ENCODE measurements around the gene IRX6. TPM values are rescaled to one million over a fixed set of nuclear protein-coding genes. Genes with fewer than 3 reads are reported as not detected.

IRX6 gene
- total RNA-seq, 1 experiment from 2014 or later: not detected

- Histone ChIP-seq H3K27me3 (ENCODE audit: insufficient read depth, low read depth) (no peaks in the 10 kb centered on the region), H2AFZ (no peak overlapping the region), H3K9me3 (ENCODE audit: insufficient read depth, low read depth) (no peaks in the 10 kb centered on the region), H3K4me1 (replicated peaks; ENCODE audit: insufficient read depth) (peaks cover 20% of the 10 kb centered on the region), H3K36me3 (ENCODE audit: low read depth) (no peaks in the 10 kb centered on the region), H3K4me2 (no peak overlapping the region), H3K9me2 (ENCODE audit: insufficient read depth) (no peaks in the 10 kb centered on the region), H3K79me2 (ENCODE audit: low read depth) (no peaks in the 10 kb centered on the region), H3F3A (ENCODE audit: insufficient read depth, low read depth) (peaks cover 12% of the 10 kb centered on the region), H3K4me3 (no peak overlapping the region), H3K27ac (no peak overlapping the region), H4K20me1 (ENCODE audit: insufficient read depth) (no peaks in the 10 kb centered on the region)
- intact Hi-C loops (cut with micrococcal nuclease; ENCODE audit: unreplicated experiment): no loop called here
- DNase-seq: no peak
- CTCF ChIA-PET: no interaction called here
- no peak for TF ChIP-seq CTCF (conservative IDR thresholded peaks at IDR 0.05)
- no peak for TF ChIP-seq EZH2 (IDR thresholded peaks at IDR 0.05; ENCODE audit: low read depth)
- POLR2A ChIA-PET (ENCODE audit: unreplicated experiment): no interaction called here
- BruUV-seq (replicated peaks): no TSS peak
These were observed 22.5 kb upstream of the IRX6 start for GRCh38 chr16:55301385-55302008.

- intact Hi-C loops (cut with micrococcal nuclease; ENCODE audit: unreplicated experiment): no loop called here
- no peaks in the 10 kb centered on the region for H3K9me3 ChIP-seq (ENCODE audit: insufficient read depth, low read depth)
- H3K27ac ChIP-seq: no peak overlapping the region
- ChIA-PET CTCF (no interaction called here), POLR2A (ENCODE audit: unreplicated experiment) (no interaction called here)
- no peaks in the 10 kb centered on the region for H3K36me3 ChIP-seq (ENCODE audit: low read depth)
- H3K79me2 ChIP-seq (ENCODE audit: low read depth): no peaks in the 10 kb centered on the region
- no peaks in the 10 kb centered on the region for H4K20me1 ChIP-seq (ENCODE audit: insufficient read depth)
- H2AFZ ChIP-seq: no peak overlapping the region
- no TSS peak for BruUV-seq (replicated peaks)
- no peaks in the 10 kb centered on the region for H3K27me3 ChIP-seq (ENCODE audit: insufficient read depth, low read depth)
- TF ChIP-seq EZH2 (IDR thresholded peaks at IDR 0.05; ENCODE audit: low read depth): no peak
- TF ChIP-seq CTCF (conservative IDR thresholded peaks at IDR 0.05): no peak
- peaks cover 10% of the 10 kb centered on the region for H3K4me1 ChIP-seq (replicated peaks; ENCODE audit: insufficient read depth)
- peaks cover 4% of the 10 kb centered on the region for H3F3A ChIP-seq (ENCODE audit: insufficient read depth, low read depth)
- no peak overlapping the region for H3K4me3 ChIP-seq
- H3K9me2 ChIP-seq (ENCODE audit: insufficient read depth): 0 out of 2 replicates have a peak, but pooled peaks cover 6% of the 10 kb centered on the region
- H3K4me2 ChIP-seq: no peak overlapping the region
- DNase-seq: no peak
These were observed 21.4 kb upstream of the IRX6 start for GRCh38 chr16:55302635-55303034.

- Histone ChIP-seq H3K4me2 (no peak overlapping the region), H3K9me2 (ENCODE audit: insufficient read depth) (0 out of 2 replicates have a peak, but pooled peaks cover 6% of the 10 kb centered on the region), H3K27ac (no peak overlapping the region), H2AFZ (no peak overlapping the region), H3K36me3 (ENCODE audit: low read depth) (no peaks in the 10 kb centered on the region), H3K4me1 (replicated peaks; ENCODE audit: insufficient read depth) (no peaks in the 10 kb centered on the region), H4K20me1 (ENCODE audit: insufficient read depth) (no peaks in the 10 kb centered on the region), H3K9me3 (ENCODE audit: insufficient read depth, low read depth) (no peaks in the 10 kb centered on the region), H3K4me3 (no peak overlapping the region), H3K79me2 (ENCODE audit: low read depth) (no peaks in the 10 kb centered on the region), H3F3A (ENCODE audit: insufficient read depth, low read depth) (no peaks in the 10 kb centered on the region), H3K27me3 (ENCODE audit: insufficient read depth, low read depth) (no peaks in the 10 kb centered on the region)
- POLR2A ChIA-PET (ENCODE audit: unreplicated experiment): no interaction called here
- CTCF ChIA-PET: no interaction called here
- DNase-seq: no peak
- intact Hi-C loops (cut with micrococcal nuclease; ENCODE audit: unreplicated experiment): no loop called here
- no TSS peak for BruUV-seq (replicated peaks)
- TF ChIP-seq CTCF (conservative IDR thresholded peaks at IDR 0.05): no peak
- TF ChIP-seq EZH2 (IDR thresholded peaks at IDR 0.05; ENCODE audit: low read depth): no peak
These were observed 15.0 kb upstream of the IRX6 start for GRCh38 chr16:55308973-55309372.

Data from PC-9 (cell line).